GM23248 (cell line): Measurements from ENCODE around the gene CDH22. TPM values are rescaled to one million over a fixed set of nuclear protein-coding genes. Genes with fewer than 3 reads are reported as not detected.

ENCODE experiments used
- DNase-seq: peaks from one replicate; pipeline ENCODE4 v3.0.0-alpha.2; 2015
- H2AFZ ChIP-seq: fragments of 200-600 bp; sonication (generic); 2 replicates; pipeline ENCODE4 v1.6.1; 2016; ENCODE audit warnings: antibody characterized with exemption
- H3F3A ChIP-seq: fragments of 200-600 bp; sonication (generic); 2 replicates; pipeline ENCODE4 v1.6.1; 2016; ENCODE audit warnings: mild to moderate bottlenecking, antibody characterized with exemption, mixed run types; ENCODE audit not compliant: insufficient read depth
- H3K27ac ChIP-seq: fragments of 200-600 bp; sonication (generic); 2 replicates; pipeline ENCODE4 v1.5.1; 2016; ENCODE audit warnings: mild to moderate bottlenecking
- H3K27me3 ChIP-seq: fragments of 200-600 bp; sonication (generic); replicated peaks from 2 replicates; pipeline ENCODE4 v1.6.1; 2016; ENCODE audit warnings: mild to moderate bottlenecking; ENCODE audit not compliant: insufficient read depth
- H3K36me3 ChIP-seq: fragments of 200-600 bp; sonication (generic); 2 replicates; pipeline ENCODE4 v1.6.1; 2016; ENCODE audit warnings: low read depth, mild to moderate bottlenecking
- H3K4me1 ChIP-seq: fragments of 200-600 bp; sonication (generic); 2 replicates; pipeline ENCODE4 v1.6.1; 2016; ENCODE audit warnings: mild to moderate bottlenecking; ENCODE audit not compliant: insufficient read depth
- H3K4me2 ChIP-seq: fragments of 200-600 bp; sonication (generic); one replicate; pipeline ENCODE4 v1.6.1; 2016; ENCODE audit warnings: mild to moderate bottlenecking; ENCODE audit not compliant: unreplicated experiment
- H3K4me3 ChIP-seq: fragments of 200-600 bp; sonication (generic); 2 replicates; pipeline ENCODE4 v1.5.1; 2016; ENCODE audit warnings: mild to moderate bottlenecking
- H3K79me2 ChIP-seq: fragments of 200-600 bp; sonication (generic); 2 replicates; pipeline ENCODE4 v1.6.1; 2016; ENCODE audit warnings: mild to moderate bottlenecking; ENCODE audit not compliant: insufficient read depth
- H3K9ac ChIP-seq: fragments of 200-600 bp; sonication (generic); 2 replicates; pipeline ENCODE4 v1.6.1; 2016; ENCODE audit warnings: mild to moderate bottlenecking
- H3K9me2 ChIP-seq: fragments of 200-600 bp; sonication (generic); 2 replicates; pipeline ENCODE4 v1.6.1; 2016; ENCODE audit warnings: mixed run types, mild to moderate bottlenecking, moderate library complexity; ENCODE audit not compliant: insufficient read depth
- H3K9me3 ChIP-seq: fragments of 200-600 bp; sonication (generic); one replicate; pipeline ENCODE4 v1.6.1; 2017; ENCODE audit warnings: low read depth
- H4K20me1 ChIP-seq: fragments of 200-600 bp; sonication (generic); 2 replicates; pipeline ENCODE4 v1.6.0; 2016; ENCODE audit not compliant: insufficient read depth
- EZH2 ChIP-seq: fragments of 200-600 bp; sonication (generic); IDR thresholded peaks from 2 replicates; pipeline ENCODE4 v1.6.1; 2018; ENCODE audit warnings: antibody characterized with exemption, mild to moderate bottlenecking; ENCODE audit not compliant: insufficient read depth, poor library complexity, severe bottlenecking
- EZH2phosphoT487 ChIP-seq: fragments of 200-600 bp; sonication (generic); IDR thresholded peaks from 2 replicates; pipeline ENCODE4 v1.6.1; 2018; ENCODE audit warnings: antibody characterized with exemption, moderate library complexity, mild to moderate bottlenecking, low read depth; ENCODE audit not compliant: insufficient read depth
- WGBS, 2 experiments: methylation state at CpG; one replicate each; pipeline ENCODE4 v1.1.6; 2015 to 2017; ENCODE audit warnings: low lambda C conversion rate in 2 of 2, low coverage in 1 of 2; ENCODE audit errors: missing lambda C conversion rate in 2 of 2; 5-methylcytosine and 5-hydroxymethylcytosine counted together
- in situ Hi-C: fragments of 300-500 bp; cut with MboI; formaldehyde crosslinking; loops from 2 replicates; pipeline ENCODE4 v1.15.0; 2020
- polyA plus RNA-seq: library from polyadenylated mRNA; unstranded; fragments of >200 nt; fragmentation: Nextera tagmentation; extraction: Ambion mirVana; gene quantifications from 2 replicates; pipeline ENCODE4 v1.2.1, GENCODE V29; 2016
- total RNA-seq: library from RNA; depleted of rRNA; stranded (reverse); fragments of >200 nt; shearing (Covaris generic); gene quantifications from 2 replicates; pipeline ENCODE4 v1.2.3, GENCODE V29; 2014

CDH22 gene
- total and polyA plus RNA-seq, 2 experiments from 2014 or later = not detected

DNA sequence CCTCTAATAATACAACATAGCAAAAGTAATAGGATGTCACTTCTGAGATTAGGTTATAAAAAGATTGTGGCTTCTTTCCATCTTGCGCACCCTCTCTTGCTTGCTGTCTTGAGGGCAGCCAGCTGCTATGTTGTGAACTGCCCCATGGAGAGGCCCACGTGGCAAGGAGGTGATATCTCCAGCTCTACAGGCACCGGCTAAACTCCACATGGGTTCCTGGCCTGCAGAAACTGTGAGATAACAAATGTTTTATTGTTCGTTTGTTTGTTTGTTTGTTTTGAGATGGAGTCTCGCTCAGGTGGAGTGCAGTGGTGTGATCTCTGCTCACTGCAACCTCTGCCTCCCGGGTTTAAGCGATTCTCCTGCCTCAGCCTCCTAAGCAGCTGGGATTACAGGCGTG lies 152.2 kb downstream of the CDH22 start:
- WGBS, 2 experiments = 52 to 56% methylated on average over 8 of the region's 8 CpGs
- no peaks in the 10 kb centered on the region for H3K9me2 ChIP-seq
- DNase-seq = no peak
- H3K27ac ChIP-seq = no peak overlapping the region
- H3K9ac ChIP-seq = no peak overlapping the region
- no peaks in the 10 kb centered on the region for H3K9me3 ChIP-seq
- in situ Hi-C loops = no loop called here
- H4K20me1 ChIP-seq = no peaks in the 10 kb centered on the region
- no peaks in the 10 kb centered on the region for H3K4me1 ChIP-seq
- H3K4me2 ChIP-seq = no peak overlapping the region
- H3K27me3 ChIP-seq = peaks cover 16% of the 10 kb centered on the region
- no peaks in the 10 kb centered on the region for H3F3A ChIP-seq
- H3K79me2 ChIP-seq = no peaks in the 10 kb centered on the region
- H3K36me3 ChIP-seq = no peaks in the 10 kb centered on the region
- no peak for TF ChIP-seq EZH2
- no peak for TF ChIP-seq EZH2phosphoT487
- H3K4me3 ChIP-seq = no peak overlapping the region
- no peak overlapping the region for H2AFZ ChIP-seq

DNA sequence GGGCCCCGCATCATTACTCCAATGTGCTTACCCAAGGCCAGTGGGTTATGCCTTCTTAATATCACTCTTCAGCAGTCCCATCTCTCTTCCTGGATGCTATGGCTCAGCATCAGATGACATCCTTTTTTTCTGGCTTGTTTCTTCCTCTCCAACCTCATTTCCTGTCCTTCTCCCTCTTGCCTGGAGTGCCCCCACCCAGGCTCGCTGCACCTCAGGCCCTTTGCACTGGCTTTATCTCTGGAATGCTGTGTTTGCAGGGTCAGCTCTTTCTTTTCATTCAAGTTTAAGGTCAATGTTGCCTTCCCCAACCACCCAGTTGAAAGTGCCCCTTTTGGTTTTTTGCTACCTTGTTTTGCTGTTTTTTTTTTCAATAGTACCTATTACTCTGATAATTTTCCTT lies 153.5 kb downstream of the CDH22 start:
- in situ Hi-C loops = no loop called here
- Histone ChIP-seq H3K9me2 (no peaks in the 10 kb centered on the region), H3K9me3 (no peaks in the 10 kb centered on the region), H3K27ac (no peak overlapping the region), H3K4me2 (no peak overlapping the region), H3K9ac (no peak overlapping the region), H3F3A (no peaks in the 10 kb centered on the region), H3K4me3 (no peak overlapping the region), H3K4me1 (no peaks in the 10 kb centered on the region), H2AFZ (no peak overlapping the region), H4K20me1 (no peaks in the 10 kb centered on the region), H3K27me3 (peaks cover 14% of the 10 kb centered on the region), H3K79me2 (no peaks in the 10 kb centered on the region), H3K36me3 (no peaks in the 10 kb centered on the region)
- DNase-seq = no peak
- TF ChIP-seq EZH2 (no peak), EZH2phosphoT487 (no peak)
- WGBS, 2 experiments = 68 to 72% methylated on average over 2 of the region's 2 CpGs

DNA sequence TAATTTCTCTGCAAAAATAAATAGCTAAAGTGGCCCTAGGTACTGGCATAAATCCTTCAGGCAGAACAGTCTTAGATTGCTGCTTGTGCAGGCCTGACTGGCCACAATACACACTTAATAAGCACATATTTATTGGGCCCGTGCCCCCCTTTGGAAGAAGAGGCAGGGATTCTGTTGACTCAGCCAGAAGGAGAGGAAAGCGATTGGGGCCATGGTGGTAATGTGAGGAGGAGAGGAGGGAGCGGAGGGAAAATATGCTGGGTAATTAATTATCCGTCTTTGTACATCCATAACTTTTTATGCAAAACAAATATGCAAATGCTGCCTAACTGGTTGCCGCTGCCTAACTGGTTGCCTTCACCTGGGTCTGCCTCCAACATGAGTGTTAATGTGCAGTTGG lies 154.0 kb downstream of the CDH22 start:
- Histone ChIP-seq H3F3A (no peaks in the 10 kb centered on the region), H3K4me3 (no peak overlapping the region), H3K79me2 (no peaks in the 10 kb centered on the region), H3K9me3 (no peaks in the 10 kb centered on the region), H4K20me1 (no peaks in the 10 kb centered on the region), H3K4me1 (no peaks in the 10 kb centered on the region), H3K36me3 (no peaks in the 10 kb centered on the region), H3K27ac (no peak overlapping the region), H3K9ac (no peak overlapping the region), H2AFZ (no peak overlapping the region), H3K27me3 (peaks cover 9% of the 10 kb centered on the region), H3K9me2 (no peaks in the 10 kb centered on the region), H3K4me2 (no peak overlapping the region)
- DNase-seq = no peak
- 49 to 50% methylated on average over 5 of the region's 5 CpGs for WGBS, 2 experiments
- in situ Hi-C loops = no loop called here
- TF ChIP-seq EZH2phosphoT487 = no peak
- no peak for TF ChIP-seq EZH2

DNA sequence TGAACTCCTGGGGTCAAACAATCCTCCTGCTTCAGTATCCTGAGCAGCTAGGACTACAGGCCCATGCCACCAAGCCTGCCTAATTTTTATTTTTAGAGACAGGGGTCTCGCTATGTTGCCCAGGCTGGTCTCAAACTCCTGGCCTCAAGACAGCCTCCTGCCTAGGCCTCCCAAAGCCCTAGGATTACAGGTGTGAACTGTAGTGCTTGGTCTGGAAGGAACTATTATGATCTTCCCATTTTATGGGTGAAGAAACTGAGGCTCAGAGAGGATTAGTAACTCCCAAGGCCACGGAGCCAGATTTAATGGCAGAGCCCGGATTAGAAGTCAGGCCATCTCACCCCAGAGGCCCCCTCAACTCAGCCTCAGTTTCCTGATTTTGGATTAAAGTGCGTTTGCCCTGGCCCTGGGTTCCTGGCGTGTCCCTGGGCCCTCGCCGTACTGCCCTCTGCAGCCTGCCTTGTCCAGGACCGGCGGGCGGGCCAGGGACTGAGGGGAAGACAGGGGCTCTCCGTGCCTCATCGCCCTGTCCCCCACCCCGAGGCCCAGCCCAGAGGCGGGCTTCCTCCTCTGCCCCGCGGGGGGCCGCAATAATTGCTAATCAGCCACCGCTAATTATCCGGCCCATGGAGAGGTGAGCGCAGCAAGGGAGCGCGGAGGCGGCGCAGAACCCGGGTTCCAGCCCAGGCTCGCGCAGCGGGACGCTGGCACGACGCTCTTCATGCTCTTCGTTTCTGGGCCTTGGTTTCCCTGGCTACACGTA lies 155.3 kb downstream of the CDH22 start:
- no peak overlapping the region for H3K9ac ChIP-seq
- no peak for DNase-seq
- TF ChIP-seq EZH2phosphoT487 (no peak), EZH2 (no peak)
- 72 to 80% methylated on average over 33 of the region's 33 CpGs for WGBS, 2 experiments
- H3K27ac ChIP-seq = no peak overlapping the region
- H3K36me3 ChIP-seq = no peaks in the 10 kb centered on the region
- H3K9me3 ChIP-seq = no peaks in the 10 kb centered on the region
- no peaks in the 10 kb centered on the region for H3F3A ChIP-seq
- H3K79me2 ChIP-seq = no peaks in the 10 kb centered on the region
- peaks cover 4% of the 10 kb centered on the region for H3K27me3 ChIP-seq
- H3K4me1 ChIP-seq = no peaks in the 10 kb centered on the region
- H3K4me3 ChIP-seq = no peak overlapping the region
- H4K20me1 ChIP-seq = no peaks in the 10 kb centered on the region
- H2AFZ ChIP-seq = no peak overlapping the region
- H3K9me2 ChIP-seq = no peaks in the 10 kb centered on the region
- H3K4me2 ChIP-seq = no peak overlapping the region
- in situ Hi-C loops = no loop called here

DNA sequence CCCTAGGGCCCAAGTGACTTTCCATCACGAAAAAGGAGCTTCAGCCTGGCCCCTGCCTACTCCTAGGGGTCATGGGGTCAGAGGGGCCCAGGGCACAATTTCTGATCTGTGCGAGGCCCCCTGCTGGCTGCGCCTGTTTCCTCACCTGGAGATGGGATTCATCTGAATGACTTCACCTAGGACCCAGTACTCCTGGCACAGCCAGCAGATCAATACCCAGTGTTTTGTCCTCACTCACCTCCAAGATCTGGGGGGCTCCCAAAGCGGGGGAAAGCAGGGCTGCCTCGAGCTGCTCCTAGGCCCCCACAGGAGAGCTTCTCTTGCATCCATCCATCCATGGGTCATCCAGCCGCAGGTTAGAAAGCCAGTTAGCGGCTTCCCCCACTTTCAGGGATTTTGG lies 156.4 kb downstream of the CDH22 start:
- DNase-seq = no peak

More for the DNA sequence above, 156.4 kb downstream of the CDH22 start:
- in situ Hi-C loops = no loop called here
- H3K9ac ChIP-seq = no peak overlapping the region
- no peaks in the 10 kb centered on the region for H3K79me2 ChIP-seq
- no peaks in the 10 kb centered on the region for H3K9me3 ChIP-seq
- H3K27ac ChIP-seq = no peak overlapping the region
- no peak overlapping the region for H3K4me2 ChIP-seq
- H3K4me3 ChIP-seq = no peak overlapping the region
- H3K27me3 ChIP-seq = peaks cover 4% of the 10 kb centered on the region
- no peak overlapping the region for H2AFZ ChIP-seq
- WGBS, 2 experiments = 58 to 64% methylated on average over 5 to 7 of the region's 7 CpGs
- H4K20me1 ChIP-seq = no peaks in the 10 kb centered on the region
- H3K4me1 ChIP-seq = no peaks in the 10 kb centered on the region
- H3F3A ChIP-seq = no peaks in the 10 kb centered on the region
- H3K9me2 ChIP-seq = no peaks in the 10 kb centered on the region
- no peaks in the 10 kb centered on the region for H3K36me3 ChIP-seq
- TF ChIP-seq EZH2phosphoT487 = no peak
- no peak for TF ChIP-seq EZH2
